Endothelial cell (in vitro differentiated cells): ENCODE results near the gene ESM1. TPM values are rescaled to one million over a fixed set of nuclear protein-coding genes. Genes with fewer than 3 reads are reported as not detected.

ENCODE experiments used
- DNase-seq: peaks from one replicate; pipeline ENCODE4 v3.0.0; 2021; ENCODE audit warnings: low spot score
- H3K27ac Mint-ChIP-seq: one replicate; pipeline ENCODE4 v1.8.0; 2021; ENCODE audit warnings: mixed read lengths, inconsistent platforms; ENCODE audit not compliant: unreplicated experiment
- H3K27me3 Mint-ChIP-seq: one replicate; pipeline ENCODE4 v1.8.0; 2021; ENCODE audit warnings: mild to moderate bottlenecking, moderate library complexity, mixed read lengths, inconsistent platforms; ENCODE audit not compliant: unreplicated experiment
- H3K36me3 Mint-ChIP-seq: one replicate; pipeline ENCODE4 v1.8.0; 2021; ENCODE audit warnings: mild to moderate bottlenecking, low read depth, mixed read lengths, inconsistent platforms; ENCODE audit not compliant: unreplicated experiment
- H3K4me1 Mint-ChIP-seq: one replicate; pipeline ENCODE4 v1.8.0; 2021; ENCODE audit warnings: mild to moderate bottlenecking, mixed read lengths, inconsistent platforms; ENCODE audit not compliant: unreplicated experiment
- H3K4me3 Mint-ChIP-seq: one replicate; pipeline ENCODE4 v1.8.0; 2021; ENCODE audit warnings: mild to moderate bottlenecking, mixed read lengths, inconsistent platforms; ENCODE audit not compliant: unreplicated experiment
- H3K9me3 Mint-ChIP-seq: one replicate; pipeline ENCODE4 v1.8.0; 2021; ENCODE audit warnings: mixed read lengths, inconsistent platforms; ENCODE audit not compliant: unreplicated experiment
- total RNA-seq: library from RNA; stranded (reverse); fragmentation: NEBNext Ultra II Directional; extraction: Animal tissue kit (Norgen Biotek cat#: 25700); gene quantifications from one replicate; pipeline ENCODE4 v1.2.1, GENCODE V29; 2021; ENCODE audit not compliant: unreplicated experiment
- TF ChIP-seq, protein P1 (sequence below): fragments of 200-600 bp; sonication (generic); IDR thresholded peaks from one replicate; pipeline ENCODE4 v1.5.0; 2021; ENCODE audit warnings: antibody characterized with exemption; ENCODE audit not compliant: unreplicated experiment

The ESM1 gene
- total RNA-seq, 1 donor from 2014 or later = 8.2 TPM

GRCh38 chr5:54995168-54995567 lies 9.8 kb upstream of the ESM1 start:
- no peak for DNase-seq
- Mint-ChIP-seq H3K36me3 (no peaks in the 10 kb centered on the region), H3K27ac (no peak overlapping the region), H3K4me3 (no peak overlapping the region), H3K27me3 (peaks cover 7% of the 10 kb centered on the region), H3K4me1 (peaks cover 23% of the 10 kb centered on the region), H3K9me3 (no peaks in the 10 kb centered on the region)
- TF ChIP-seq, protein P1, sequence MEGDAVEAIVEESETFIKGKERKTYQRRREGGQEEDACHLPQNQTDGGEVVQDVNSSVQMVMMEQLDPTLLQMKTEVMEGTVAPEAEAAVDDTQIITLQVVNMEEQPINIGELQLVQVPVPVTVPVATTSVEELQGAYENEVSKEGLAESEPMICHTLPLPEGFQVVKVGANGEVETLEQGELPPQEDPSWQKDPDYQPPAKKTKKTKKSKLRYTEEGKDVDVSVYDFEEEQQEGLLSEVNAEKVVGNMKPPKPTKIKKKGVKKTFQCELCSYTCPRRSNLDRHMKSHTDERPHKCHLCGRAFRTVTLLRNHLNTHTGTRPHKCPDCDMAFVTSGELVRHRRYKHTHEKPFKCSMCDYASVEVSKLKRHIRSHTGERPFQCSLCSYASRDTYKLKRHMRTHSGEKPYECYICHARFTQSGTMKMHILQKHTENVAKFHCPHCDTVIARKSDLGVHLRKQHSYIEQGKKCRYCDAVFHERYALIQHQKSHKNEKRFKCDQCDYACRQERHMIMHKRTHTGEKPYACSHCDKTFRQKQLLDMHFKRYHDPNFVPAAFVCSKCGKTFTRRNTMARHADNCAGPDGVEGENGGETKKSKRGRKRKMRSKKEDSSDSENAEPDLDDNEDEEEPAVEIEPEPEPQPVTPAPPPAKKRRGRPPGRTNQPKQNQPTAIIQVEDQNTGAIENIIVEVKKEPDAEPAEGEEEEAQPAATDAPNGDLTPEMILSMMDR = no peak

GRCh38 chr5:54994628-54995027 lies 9.2 kb upstream of the ESM1 start:
- TF ChIP-seq, protein P1 = no peak
- no peaks in the 10 kb centered on the region for H3K9me3 Mint-ChIP-seq
- H3K27ac Mint-ChIP-seq = no peak overlapping the region
- H3K36me3 Mint-ChIP-seq = no peaks in the 10 kb centered on the region
- H3K27me3 Mint-ChIP-seq = peaks cover 8% of the 10 kb centered on the region
- no peak overlapping the region for H3K4me3 Mint-ChIP-seq
- H3K4me1 Mint-ChIP-seq = peaks cover 23% of the 10 kb centered on the region
- no peak for DNase-seq

DNA sequence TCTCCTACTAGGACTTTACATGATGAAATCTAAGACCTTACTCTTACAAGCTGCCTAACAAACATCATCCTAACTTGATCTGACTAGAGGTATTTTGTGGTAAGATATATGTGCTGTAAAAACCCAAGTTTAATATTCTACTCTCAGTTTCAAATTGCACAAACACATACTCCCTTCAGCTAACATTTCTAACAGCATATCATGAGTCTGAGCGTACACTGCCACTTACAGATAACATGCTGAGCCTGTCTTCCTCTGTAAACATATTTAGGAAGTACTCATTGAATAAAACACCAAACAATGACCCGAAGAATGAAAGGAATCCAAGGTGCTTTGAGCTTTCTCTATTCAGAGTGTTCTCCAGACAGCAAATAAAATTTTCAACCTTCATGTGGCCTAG lies 7.9 kb upstream of the ESM1 start:
- H3K27ac Mint-ChIP-seq = peak overlapping the region; percentile 7
- TF ChIP-seq, protein P1 = no peak
- no peaks in the 10 kb centered on the region for H3K36me3 Mint-ChIP-seq
- no peak for DNase-seq
- no peaks in the 10 kb centered on the region for H3K9me3 Mint-ChIP-seq
- H3K27me3 Mint-ChIP-seq = peaks cover 8% of the 10 kb centered on the region
- no peak overlapping the region for H3K4me3 Mint-ChIP-seq
- H3K4me1 Mint-ChIP-seq = peaks cover 21% of the 10 kb centered on the region

- TF ChIP-seq, protein P1 = no peak
- Mint-ChIP-seq H3K4me1 (peaks cover 21% of the 10 kb centered on the region), H3K4me3 (no peak overlapping the region), H3K27ac (no peak overlapping the region), H3K27me3 (peaks cover 4% of the 10 kb centered on the region), H3K36me3 (no peaks in the 10 kb centered on the region), H3K9me3 (no peaks in the 10 kb centered on the region)
- DNase-seq = no peak
Measured at GRCh38 chr5:54991416-54991815, 6.0 kb upstream of the ESM1 start.

GRCh38 chr5:54990841-54991258 lies 5.5 kb upstream of the ESM1 start:
- Mint-ChIP-seq H3K36me3 (no peaks in the 10 kb centered on the region), H3K27ac (no peak overlapping the region), H3K27me3 (peaks cover 7% of the 10 kb centered on the region), H3K9me3 (no peaks in the 10 kb centered on the region), H3K4me1 (peaks cover 27% of the 10 kb centered on the region), H3K4me3 (no peak overlapping the region)
- DNase-seq = no peak
- TF ChIP-seq, protein P1 = no peak
